Neural cell (in vitro differentiated cells): ENCODE data around the gene XIAP. TPM values are rescaled to one million over a fixed set of nuclear protein-coding genes. Genes with fewer than 3 reads are reported as not detected.
A peak's percentile ranks its signal among the peaks of the same experiment; 100 is the strongest.

Source experiments
- H2AFZ ChIP-seq: fragments of 200-600, 300-800 bp; sonication (generic), shearing (Covaris generic); 2 replicates; pipeline ENCODE4 v1.6.0; 2014; ENCODE audit warnings: low read depth, mild to moderate bottlenecking, antibody characterized with exemption, low read length, moderate library complexity
- H3F3A ChIP-seq: fragments of 200-600 bp; shearing (Covaris generic); 2 replicates; pipeline ENCODE4 v1.6.1; 2016; ENCODE audit warnings: mild to moderate bottlenecking, moderate library complexity, mixed read lengths, antibody characterized with exemption, low read length; ENCODE audit not compliant: insufficient read depth, poor library complexity, severe bottlenecking
- H3K27ac ChIP-seq: fragments of 200-600, 300-800 bp; sonication (generic), shearing (Covaris generic); 2 replicates; pipeline ENCODE4 v1.5.1; 2014; ENCODE audit warnings: mild to moderate bottlenecking, low read length, moderate library complexity
- H3K27me3 ChIP-seq: fragments of 300-800, 200-600 bp; sonication (generic), shearing (Covaris generic); 2 replicates; pipeline ENCODE4 v1.6.0; 2014; ENCODE audit warnings: mild to moderate bottlenecking, low read depth, low read length, moderate library complexity; ENCODE audit not compliant: insufficient read depth
- H3K36me3 ChIP-seq: fragments of 300-800, 200-600 bp; sonication (generic), shearing (Covaris generic); 2 replicates; pipeline ENCODE4 v1.5.1; 2014; ENCODE audit warnings: mild to moderate bottlenecking, antibody characterized with exemption, low read length, moderate library complexity; ENCODE audit not compliant: insufficient read depth
- H3K4me2 ChIP-seq: fragments of 300-800, 200-600 bp; sonication (generic), shearing (Covaris generic); 2 replicates; pipeline ENCODE4 v1.6.0; 2014; ENCODE audit warnings: mild to moderate bottlenecking, low read length
- H3K4me3 ChIP-seq: fragments of 300-800, 200-600 bp; sonication (generic), shearing (Covaris generic); 2 replicates; pipeline ENCODE4 v1.5.1; 2014; ENCODE audit warnings: mild to moderate bottlenecking, low read length, moderate library complexity
- H3K79me2 ChIP-seq: fragments of 200-600 bp; shearing (Covaris generic); replicated peaks from 2 replicates; pipeline ENCODE4 v1.6.0; 2014; ENCODE audit warnings: mild to moderate bottlenecking, low read length, moderate library complexity; ENCODE audit not compliant: insufficient read depth
- H3K9ac ChIP-seq: fragments of 300-800, 200-600 bp; sonication (generic), shearing (Covaris generic); 2 replicates; pipeline ENCODE4 v1.6.1; 2016; ENCODE audit warnings: mild to moderate bottlenecking, low read length, mixed read lengths
- H3K9me2 ChIP-seq: fragments of 200-600 bp; shearing (Covaris generic); 2 replicates; pipeline ENCODE4 v1.6.1; 2016; ENCODE audit warnings: mild to moderate bottlenecking, low read length, mixed read lengths; ENCODE audit not compliant: insufficient read depth
- H3K9me3 ChIP-seq: fragments of 200-600, 300-800 bp; sonication (generic), shearing (Covaris generic); 2 replicates; pipeline ENCODE4 v1.6.1; 2016; ENCODE audit warnings: mild to moderate bottlenecking, mixed run types, low read length, moderate library complexity, mixed read lengths
- H4K20me1 ChIP-seq: fragments of 200-600 bp; shearing (Covaris generic); 2 replicates; pipeline ENCODE4 v1.6.1; 2016; ENCODE audit warnings: mild to moderate bottlenecking, mixed run types; ENCODE audit not compliant: insufficient read depth
- CTCF ChIP-seq: fragments of 450-650 bp; IDR thresholded peaks from 2 replicates; pipeline ENCODE4 v1.5.1; 2014; ENCODE audit warnings: antibody characterized with exemption, mild to moderate bottlenecking, moderate library complexity; ENCODE audit not compliant: poor library complexity, severe bottlenecking
- EP300 ChIP-seq: fragments of 450-650 bp; conservative IDR thresholded peaks from 2 replicates; pipeline ENCODE4 v1.6.1; 2014; ENCODE audit warnings: antibody characterized with exemption, mild to moderate bottlenecking, moderate library complexity; ENCODE audit not compliant: poor library complexity, severe bottlenecking
- EZH2 ChIP-seq: fragments of 200-600, 300-800 bp; shearing (Covaris generic), sonication (generic); IDR thresholded peaks from 2 replicates; pipeline ENCODE4 v1.6.1; 2014; ENCODE audit warnings: antibody characterized with exemption, low read length, borderline replicate concordance, mild to moderate bottlenecking; ENCODE audit not compliant: insufficient read depth, poor library complexity, severe bottlenecking
- MXI1 ChIP-seq: fragments of 450-650 bp; conservative IDR thresholded peaks from 2 replicates; pipeline ENCODE4 v1.6.1; 2014; ENCODE audit warnings: antibody characterized with exemption, mild to moderate bottlenecking; ENCODE audit not compliant: poor library complexity, severe bottlenecking
- POLR2AphosphoS5 ChIP-seq: IDR thresholded peaks from 2 replicates; pipeline ENCODE4 v1.6.1; 2012
- RAD21 ChIP-seq: fragments of 450-650 bp; conservative IDR thresholded peaks from 2 replicates; pipeline ENCODE4 v1.6.1; 2014; ENCODE audit warnings: antibody characterized with exemption, mild to moderate bottlenecking, moderate library complexity
- REST ChIP-seq: IDR thresholded peaks from 2 replicates; pipeline ENCODE4 v1.6.1; 2012; ENCODE audit warnings: borderline replicate concordance
- SMC3 ChIP-seq: fragments of 450-650 bp; conservative IDR thresholded peaks from 2 replicates; pipeline ENCODE4 v1.6.1; 2014; ENCODE audit warnings: antibody characterized with exemption, mild to moderate bottlenecking, moderate library complexity; ENCODE audit not compliant: poor library complexity
- TAF1 ChIP-seq: IDR thresholded peaks from 2 replicates; pipeline ENCODE4 v1.6.1; 2012; ENCODE audit warnings: low read depth
- polyA plus RNA-seq: library from polyadenylated mRNA; depleted of rRNA; stranded (reverse); fragments of >200 nt; gene quantifications from 2 replicates; pipeline ENCODE4 v1.2.3, GENCODE V29; 2014

The XIAP gene
- polyA plus RNA-seq, 1 donor from 2014 or later: 26.6 TPM

- H3K79me2 ChIP-seq: no peaks in the 10 kb centered on the region
- no peak for TF ChIP-seq EP300
- no peak for TF ChIP-seq POLR2AphosphoS5
- TF ChIP-seq RAD21: peak; percentile 55
- TF ChIP-seq MXI1: no peak
- TF ChIP-seq SMC3: peak; percentile 60
- no peak for TF ChIP-seq REST
- TF ChIP-seq CTCF: peak; percentile 57
- no peak for TF ChIP-seq EZH2
- TF ChIP-seq TAF1: no peak
- H4K20me1 ChIP-seq: no peaks in the 10 kb centered on the region
- no peaks in the 10 kb centered on the region for H3K27me3 ChIP-seq
- H3K9ac ChIP-seq: no peak overlapping the region
- no peaks in the 10 kb centered on the region for H3F3A ChIP-seq
- no peak overlapping the region for H2AFZ ChIP-seq
- H3K36me3 ChIP-seq: no peaks in the 10 kb centered on the region
- H3K9me2 ChIP-seq: no peaks in the 10 kb centered on the region
- H3K9me3 ChIP-seq: no peaks in the 10 kb centered on the region
- H3K4me3 ChIP-seq: no peak overlapping the region
- H3K27ac ChIP-seq: no peak overlapping the region
- no peak overlapping the region for H3K4me2 ChIP-seq
Measured at GRCh38 chrX:123833387-123833786, 26.5 kb upstream of the XIAP start.

- TF ChIP-seq EZH2 (no peak), POLR2AphosphoS5 (no peak), MXI1 (no peak), SMC3 (no peak), REST (no peak), CTCF (no peak), TAF1 (no peak), RAD21 (no peak), EP300 (no peak)
- no peaks in the 10 kb centered on the region for H4K20me1 ChIP-seq
- H3K27ac ChIP-seq: no peak overlapping the region
- no peaks in the 10 kb centered on the region for H3K36me3 ChIP-seq
- no peak overlapping the region for H2AFZ ChIP-seq
- H3K9me3 ChIP-seq: no peaks in the 10 kb centered on the region
- H3K4me2 ChIP-seq: no peak overlapping the region
- H3F3A ChIP-seq: no peaks in the 10 kb centered on the region
- H3K27me3 ChIP-seq: no peaks in the 10 kb centered on the region
- H3K9me2 ChIP-seq: no peaks in the 10 kb centered on the region
- H3K9ac ChIP-seq: no peak overlapping the region
- no peaks in the 10 kb centered on the region for H3K79me2 ChIP-seq
- no peak overlapping the region for H3K4me3 ChIP-seq
Measured at GRCh38 chrX:123834116-123834515, 25.7 kb upstream of the XIAP start.
